Heart right ventricle (tissue), 16 donors: Measurements from ENCODE around the gene PALD1. TPM values are rescaled to one million over a fixed set of nuclear protein-coding genes. Genes with fewer than 3 reads are reported as not detected.
"Not testable (repeated sequence)": the region's sequence is repeated elsewhere in the genome, so short reads cannot be mapped to it uniquely, and the experiment has no call there.

Source experiments
- ATAC-seq, 8 donors: fragments of 200-7000 bp; cut with Tn5 transposase; one replicate each; pipeline ENCODE4 v1.9.1; 2020; ENCODE audit warnings: mild to moderate bottlenecking in 8 of 8, moderate library complexity in 8 of 8, moderate number of reproducible peaks in 1 of 8
- DNase-seq, 2 donors: peaks; one replicate each; pipeline ENCODE4 v3.0.0-alpha.2; 2020
- H3K27ac ChIP-seq, 10 donors: fragments of 200-600 bp; sonication (generic) in 2 of 10; one replicate each; pipeline versions ENCODE4 v1.5.0 to v1.8.0; 2020 to 2022; ENCODE audit warnings: mild to moderate bottlenecking in 3 of 10
- H3K27me3 ChIP-seq, 7 donors: fragments of 200-600 bp; one replicate each; pipeline ENCODE4 v1.8.0; 2021 to 2022; ENCODE audit warnings: mild to moderate bottlenecking in 2 of 7
- H3K36me3 ChIP-seq, 9 donors: fragments of 200-600 bp; sonication (generic) in 1 of 9; one replicate each; pipeline versions ENCODE4 v1.5.0 to v1.8.0; 2020 to 2022; ENCODE audit warnings: mild to moderate bottlenecking in 2 of 9
- H3K4me1 ChIP-seq, 9 donors: fragments of 200-600 bp; sonication (generic) in 1 of 9; one replicate each; pipeline versions ENCODE4 v1.5.0 to v1.8.0; 2020 to 2022; ENCODE audit warnings: mild to moderate bottlenecking in 4 of 9
- H3K4me3 ChIP-seq, 10 donors: fragments of 200-600 bp; sonication (generic) in 2 of 10; one replicate each; pipeline versions ENCODE4 v1.5.0 to v1.8.0; 2020 to 2022; ENCODE audit warnings: mild to moderate bottlenecking in 7 of 10, moderate library complexity in 2 of 10
- H3K9me3 ChIP-seq, 11 donors: fragments of 200-600 bp in 10 of 11; sonication (generic) in 2 of 11; one replicate each; pipeline versions ENCODE4 v1.5.0 to v1.8.0; 2013 to 2022; ENCODE audit warnings: mild to moderate bottlenecking in 2 of 11, control low read depth in 1 of 11, moderate library complexity in 1 of 11
- CTCF ChIP-seq, 9 donors: fragments of 200-600 bp; sonication (generic) in 2 of 9; IDR thresholded peaks; one replicate each; pipeline versions ENCODE4 v1.5.0 to v1.8.0; 2021 to 2022; ENCODE audit warnings: antibody characterized with exemption in 9 of 9, mild to moderate bottlenecking in 5 of 9, moderate library complexity in 1 of 9
- WGBS, 2 donors: extraction: QIAGEN DNeasy Blood & Tissue Kit; methylation state at CpG; one replicate each; pipeline ENCODE4 v1.1.7; 2013; ENCODE audit warnings: inconsistent platforms in 1 of 2; 5-methylcytosine and 5-hydroxymethylcytosine counted together
- intact Hi-C, 10 donors: fragments of 100-400 bp; cut with DNase I; formaldehyde crosslinking; loops; one replicate each; pipeline versions ENCODE4 v1.11.1 to v1.14.2; 2022
- polyA plus RNA-seq, 2 donors: library from polyadenylated mRNA; stranded (reverse); fragments of 200-250 nt; gene quantifications; one replicate each; pipeline ENCODE4 v1.2.3, GENCODE V29; 2013
- total RNA-seq, 10 donors: library from RNA; stranded (reverse); fragmentation: NEBNext Ultra II Directional in 3 of 10; extraction: Animal tissue kit (Norgen Biotek cat#: 25700) in 3 of 10; gene quantifications; one replicate each; pipeline versions ENCODE4 v1.2.1 to v1.2.4, GENCODE V29; 2021 to 2023
- donor health status: Arrhythmogenic right ventricular cardiomyopathy.
- donor health status: ischemic (EF 13 %, LVEDD 7.1; RV severe dilation, severe dysfunction).
- donor health status: healthy with polysubstance abuse.
- donor health status: DM: no; HTN: yes; CAD: no.
- donor health status: DM: no; HTN: no; CAD: no.
- donor health status: ischemic (EF 25% LVEDD 6.9; RV normal size, moderate dysfunction).
- donor health status: ischemic (EF 25% LVEDD 5.7; RV mildly dilated, moderate dysfunction).
- donor health status: healthy.
- donor health status: DM: yes; HTN: yes; CAD: no.
- donor health status: Ischemic cardiomyopathy.
- donor health status: ischemic (EF 35%, LVEDD 5.7; RV mildly dilated, moderate dysfunction).
- donor health status: nonischemic (EF 11% LVEDD 7.7; RV severe dilation, severe dysfunction).
- donor health status: DM: yes; HTN: yes; CAD: no.
- donor health status: PGD.
- donor health status: ischemic (EF 29% LVEDD 5.4; RV normal size, mild dysfunction).
- donor health status: nonischemic (EF 23%, LVEDD 6.1; RV moderate dilation, normal function).

The PALD1 gene
- total and polyA plus RNA-seq, 12 donors = 4.1 to 10.3 (median 5.9) TPM

GRCh38 chr10:70480239-70480861, 1.8 kb downstream of the PALD1 start:
- H3K4me3 ChIP-seq = peak overlapping the region in 9 of 10 donors; percentile 54 to 77 (median 65)
- H3K9me3 ChIP-seq = no peaks in the 10 kb centered on the region
- peaks cover 41 to 77% (median 71%) of the 10 kb centered on the region in 9 donors for H3K4me1 ChIP-seq
- peaks cover 0 to 6% (median 0%) of the 10 kb centered on the region in 9 donors for H3K36me3 ChIP-seq
- peak overlapping the region; percentile 8 to 91 (median 82) for H3K27ac ChIP-seq
- intact Hi-C loops = no loop called here
- peaks cover 0 to 32% (median 0%) of the 10 kb centered on the region in 7 donors for H3K27me3 ChIP-seq
- ATAC-seq (no peak), DNase-seq (no peak)
- TF ChIP-seq CTCF (IDR thresholded peaks at IDR 0.05) = no peak
- 33 to 54% methylated on average over 9 of the region's 9 CpGs for WGBS, 2 donors

- peak overlapping the region in 8 of 10 donors; percentile 71 to 91 (median 78) for H3K27ac ChIP-seq
- 61 to 76% methylated on average over 9 of the region's 9 CpGs for WGBS, 2 donors
- H3K9me3 ChIP-seq = no peaks in the 10 kb centered on the region
- peaks cover 0 to 8% (median 0%) of the 10 kb centered on the region in 9 donors for H3K36me3 ChIP-seq
- no peak for DNase-seq
- peak overlapping the region in 5 of 10 donors; percentile 2 to 77 (median 74) for H3K4me3 ChIP-seq
- intact Hi-C loops = no loop called here
- H3K4me1 ChIP-seq = peaks cover 41 to 81% (median 71%) of the 10 kb centered on the region in 9 donors
- H3K27me3 ChIP-seq = peaks cover 0 to 32% (median 0%) of the 10 kb centered on the region in 7 donors
- ATAC-seq = no peak
- TF ChIP-seq CTCF (IDR thresholded peaks at IDR 0.05) = no peak
Measured at GRCh38 chr10:70481105-70481504, 2.5 kb downstream of the PALD1 start.

DNA sequence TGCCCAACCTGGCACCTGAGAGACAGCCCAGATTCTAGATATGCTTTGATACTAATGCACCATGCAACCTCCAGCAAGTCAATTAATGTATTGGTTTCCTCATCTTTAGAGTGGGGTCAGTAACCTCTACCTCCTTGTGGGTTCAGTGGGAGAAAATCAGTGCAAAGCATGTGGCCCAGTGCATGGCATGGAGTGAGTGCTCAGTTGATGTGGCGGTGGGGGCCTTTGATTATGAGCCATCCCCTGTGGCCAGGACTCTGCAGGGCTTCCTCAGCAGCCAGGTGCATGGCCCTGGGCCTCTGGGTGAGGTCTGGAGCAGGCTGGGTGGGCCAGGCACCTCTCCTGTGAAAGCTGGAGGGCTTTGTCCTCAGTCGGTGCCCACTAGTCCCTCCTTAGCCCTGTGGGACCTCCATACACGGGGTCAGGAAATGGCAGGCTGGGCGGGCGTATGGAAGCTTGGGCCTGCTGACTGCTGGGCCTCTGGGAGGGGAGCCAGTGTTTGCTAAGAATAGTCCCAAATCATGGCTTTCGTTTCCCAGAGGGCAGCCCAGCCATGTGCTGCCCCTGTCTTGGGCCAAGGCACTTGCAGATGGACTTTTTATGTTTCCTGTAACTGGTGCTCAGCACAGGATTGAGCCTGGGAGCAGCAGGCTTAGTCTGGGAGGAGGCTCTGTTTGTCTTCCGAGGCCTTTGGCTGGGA, 3.4 kb downstream of the PALD1 start:
- Histone ChIP-seq H3K4me3 (peak overlapping the region in 1 of 10 donors; percentile 1), H3K27me3 (peaks cover 0 to 28% (median 0%) of the 10 kb centered on the region in 7 donors), H3K27ac (peak overlapping the region; percentile 38 to 91 (median 74)), H3K4me1 (peaks cover 41 to 89% (median 71%) of the 10 kb centered on the region in 9 donors), H3K9me3 (no peaks in the 10 kb centered on the region), H3K36me3 (peaks cover 0 to 16% (median 0%) of the 10 kb centered on the region in 9 donors)
- peak in 4 of 9 donors; percentile 9 to 39 (median 38) for TF ChIP-seq CTCF (IDR thresholded peaks at IDR 0.05)
- intact Hi-C loops = loop anchor here in 1 of 10 donors (1.0 kb wide), 1 partner anchor 27 kb away; no protein-coding TSS in a partner anchor
- ATAC-seq = peak; percentile 69 to 85 (median 84)
- peak; percentile 72 to 87 for DNase-seq
- 14 to 18% methylated on average over 7 of the region's 7 CpGs for WGBS, 2 donors

GRCh38 chr10:70482982-70483760, 4.6 kb downstream of the PALD1 start:
- 53 to 68% methylated on average over 8 of the region's 8 CpGs for WGBS, 2 donors
- TF ChIP-seq CTCF (IDR thresholded peaks at IDR 0.05) = no peak
- DNase-seq (no peak), ATAC-seq (no peak)
- H3K4me3 ChIP-seq = no peak overlapping the region
- H3K27ac ChIP-seq = peak overlapping the region; percentile 38 to 91 (median 74)
- H3K4me1 ChIP-seq = peaks cover 38 to 79% (median 64%) of the 10 kb centered on the region in 9 donors
- no peaks in the 10 kb centered on the region for H3K9me3 ChIP-seq
- H3K27me3 ChIP-seq = peaks cover 0 to 18% (median 0%) of the 10 kb centered on the region in 7 donors
- intact Hi-C loops = loop anchor here in 1 of 10 donors (1.0 kb wide), 1 partner anchor 26 kb away; no protein-coding TSS in a partner anchor
- peaks cover 0 to 16% (median 0%) of the 10 kb centered on the region in 9 donors for H3K36me3 ChIP-seq

- DNase-seq, H3K4me3 ChIP-seq, H3K9me3 ChIP-seq, intact Hi-C loops, ATAC-seq: not testable (repeated sequence)
- 80 to 83% methylated on average over 6 of the region's 6 CpGs for WGBS, 2 donors
- H3K27me3 ChIP-seq = peaks cover 0 to 11% (median 0%) of the 10 kb centered on the region in 7 donors
- H3K4me1 ChIP-seq = peaks cover 36 to 77% (median 63%) of the 10 kb centered on the region in 9 donors
- peaks cover 0 to 16% (median 0%) of the 10 kb centered on the region in 9 donors for H3K36me3 ChIP-seq
- peak overlapping the region in 7 of 10 donors; percentile 0 to 91 (median 82) for H3K27ac ChIP-seq
Measured at GRCh38 chr10:70483872-70484271, 5.3 kb downstream of the PALD1 start.
